Natural killer cell (primary cell): ENCODE data around the gene ARL17B. TPM values are rescaled to one million over a fixed set of nuclear protein-coding genes. Genes with fewer than 3 reads are reported as not detected.
"Not testable (repeated sequence)": the region's sequence is repeated elsewhere in the genome, so short reads cannot be mapped to it uniquely, and the experiment has no call there.

Source experiments
- ATAC-seq, 3 donors: fragments of 150-1000 bp in 2 of 3; fragments of 200-7000 bp in 1 of 3; cut with Tn5 transposase; 1 replicate in 1 of 3; 2 replicates in 2 of 3; pipeline ENCODE4 v1.10.0; 2021; ENCODE audit warnings: mild to moderate bottlenecking in 2 of 3, moderate library complexity in 2 of 3
- DNase-seq, 2 donors: peaks; one replicate each; pipeline versions ENCODE4 v3.0.0 to v3.0.0-alpha.2; 2013 to 2021; ENCODE audit warnings: mixed read lengths in 1 of 2
- H3K27ac ChIP-seq: one replicate; pipeline ENCODE4 v1.5.1; 2013; ENCODE audit warnings: mild to moderate bottlenecking, low read length
- H3K27me3 ChIP-seq: one replicate; pipeline ENCODE4 v1.6.1; 2013; ENCODE audit warnings: low read length; ENCODE audit not compliant: control insufficient read depth, insufficient read depth
- H3K36me3 ChIP-seq: one replicate; pipeline ENCODE4 v1.6.1; 2013; ENCODE audit warnings: low read length; ENCODE audit not compliant: control insufficient read depth, insufficient read depth
- H3K4me1 ChIP-seq: one replicate; pipeline ENCODE4 v1.6.1; 2013; ENCODE audit warnings: low read length; ENCODE audit not compliant: control insufficient read depth, insufficient read depth
- H3K4me3 ChIP-seq: one replicate; pipeline ENCODE4 v1.5.1; 2013; ENCODE audit warnings: low read length
- H3K9me3 ChIP-seq: one replicate; pipeline ENCODE4 v1.6.1; 2013; ENCODE audit warnings: low read length; ENCODE audit not compliant: control insufficient read depth, insufficient read depth
- H3K27ac Mint-ChIP-seq, 2 donors: one replicate each; pipeline ENCODE4 v1.8.0; 2022; ENCODE audit warnings: mild to moderate bottlenecking in 2 of 2, mixed read lengths in 2 of 2, moderate library complexity in 1 of 2
- H3K27me3 Mint-ChIP-seq, 2 donors: one replicate each; pipeline ENCODE4 v1.8.0; 2022; ENCODE audit warnings: low read depth in 2 of 2, mixed read lengths in 2 of 2
- H3K36me3 Mint-ChIP-seq: one replicate; pipeline ENCODE4 v1.8.0; 2022; ENCODE audit warnings: mixed read lengths
- H3K4me1 Mint-ChIP-seq, 2 donors: one replicate each; pipeline ENCODE4 v1.8.0; 2022; ENCODE audit warnings: mixed read lengths in 2 of 2
- H3K4me3 Mint-ChIP-seq: one replicate; pipeline ENCODE4 v1.8.0; 2022; ENCODE audit warnings: mild to moderate bottlenecking, moderate library complexity, mixed read lengths
- H3K9me3 Mint-ChIP-seq, 2 donors: one replicate each; pipeline ENCODE4 v1.8.0; 2022; ENCODE audit warnings: mixed read lengths in 2 of 2
- CTCF ChIP-seq: fragments of 200-600 bp; IDR thresholded peaks from one replicate; pipeline ENCODE4 v1.8.0; 2022; ENCODE audit warnings: antibody characterized with exemption
- WGBS: methylation state at CpG from one replicate; pipeline ENCODE4 v1.1.7; 2013; ENCODE audit warnings: missing lambda C conversion rate; ENCODE audit not compliant: insufficient coverage; 5-methylcytosine and 5-hydroxymethylcytosine counted together
- intact Hi-C: fragments of 100-400 bp; cut with micrococcal nuclease; formaldehyde crosslinking; loops from one replicate; pipeline ENCODE4 v1.14.2; 2022
- total RNA-seq, 4 donors: library from RNA; stranded (reverse); fragments of 120-200 nt in 1 of 4; gene quantifications; one replicate each; pipeline versions ENCODE4 v1.2.3 to v1.2.4, GENCODE V29; 2013 to 2022

Gene ARL17B
- total RNA-seq, 3 donors from 2014 or later (not counting 1 experiment from before 2014, with no cell fraction given): 18.6 to 30.3 (median 20.0) TPM

DNA sequence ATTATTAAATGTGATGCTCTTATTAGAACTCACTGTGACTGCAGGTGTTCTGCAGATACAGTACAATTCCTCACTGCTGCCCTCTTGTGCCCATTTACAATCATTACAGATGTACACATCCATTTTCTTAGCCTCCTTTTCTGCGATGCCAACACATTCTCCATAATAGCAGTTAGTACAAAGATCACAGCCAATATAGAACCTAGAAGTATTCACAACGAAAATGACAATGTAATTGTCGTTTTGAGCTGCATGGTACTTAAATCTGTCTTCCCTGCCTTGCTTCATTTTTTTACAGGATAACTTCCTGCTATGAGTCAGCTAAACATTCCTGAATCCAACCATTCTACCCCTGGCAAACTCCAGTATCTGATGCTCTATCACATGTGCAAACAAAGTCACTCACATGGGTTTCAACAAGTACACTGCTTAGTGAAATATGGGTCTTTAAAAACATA lies 74.8 kb downstream of the ARL17B start:
- H3K4me3 ChIP-seq, H3K27ac Mint-ChIP-seq, H3K4me1 ChIP-seq, H3K27me3 Mint-ChIP-seq, H3K36me3 Mint-ChIP-seq, H3K9me3 Mint-ChIP-seq, H3K27ac ChIP-seq, H3K4me1 Mint-ChIP-seq, H3K27me3 ChIP-seq, H3K36me3 ChIP-seq, H3K9me3 ChIP-seq, H3K4me3 Mint-ChIP-seq: not testable (repeated sequence)
- DNase-seq (peak; percentile 21 to 91), ATAC-seq (peak; percentile 85 to 98 (median 96))
- 1% methylated on average over 3 of the region's 3 CpGs for WGBS
- peak; percentile 84 for TF ChIP-seq CTCF
- intact Hi-C loops: loop anchor here (10.0 kb wide), 1 partner anchor 282 kb away; no protein-coding TSS in a partner anchor

DNA sequence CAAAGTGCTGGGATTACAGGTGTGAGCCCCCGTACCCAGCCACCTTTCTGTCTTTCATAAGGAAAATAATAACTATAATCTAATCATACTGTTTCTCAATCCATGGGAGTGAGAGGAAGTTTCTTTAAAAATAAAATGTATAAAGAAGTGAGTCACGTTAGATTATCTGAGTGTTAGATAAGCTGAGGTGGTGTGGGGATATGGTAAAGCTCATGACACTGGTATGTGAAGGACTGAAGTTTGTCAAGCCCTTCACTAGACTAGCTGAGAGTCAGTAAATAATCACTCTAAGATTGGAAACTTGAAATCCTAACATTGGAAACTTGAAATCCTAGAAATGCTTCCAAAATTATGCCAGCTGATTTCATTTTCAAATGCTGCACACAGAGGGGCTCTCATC lies 76.1 kb downstream of the ARL17B start:
- H3K27me3 Mint-ChIP-seq, H3K27me3 ChIP-seq, H3K36me3 Mint-ChIP-seq, H3K36me3 ChIP-seq, H3K4me3 Mint-ChIP-seq, H3K27ac Mint-ChIP-seq, H3K4me3 ChIP-seq, H3K4me1 ChIP-seq, H3K9me3 ChIP-seq, H3K27ac ChIP-seq, H3K9me3 Mint-ChIP-seq, H3K4me1 Mint-ChIP-seq, DNase-seq: not testable (repeated sequence)
- no CpG with 5 or more reads among the region's 2 CpGs for WGBS
- ATAC-seq: peak in 1 of 3 donors; percentile 62
- intact Hi-C loops: loop anchor here (10.0 kb wide), 1 partner anchor 281 kb away; no protein-coding TSS in a partner anchor

DNA sequence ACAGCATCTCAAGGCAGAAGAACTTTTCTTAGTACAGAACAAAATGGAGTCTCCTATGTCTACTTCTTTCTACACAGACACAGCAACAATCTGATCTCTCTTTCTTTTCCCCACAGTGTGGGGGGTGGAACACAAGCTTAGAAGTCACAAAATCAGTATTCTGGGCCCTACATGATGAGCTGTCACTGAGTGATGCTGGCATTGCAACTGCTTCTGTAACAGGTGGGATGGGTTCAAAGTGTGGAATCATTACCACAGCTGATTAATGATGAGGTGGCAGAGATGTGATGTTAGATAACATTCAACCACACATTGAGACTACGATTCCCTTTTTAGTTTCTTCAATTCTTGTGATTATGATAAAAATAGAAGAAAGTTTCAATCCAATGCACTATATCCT lies 77.1 kb downstream of the ARL17B start:
- WGBS: no CpG with 5 or more reads among the region's 1 CpG
- intact Hi-C loops: loop anchor here (10.0 kb wide), 1 partner anchor 280 kb away; no protein-coding TSS in a partner anchor
- not testable (repeated sequence) for H3K4me3 Mint-ChIP-seq, H3K9me3 ChIP-seq, H3K27ac Mint-ChIP-seq, H3K4me1 Mint-ChIP-seq, H3K27me3 ChIP-seq, DNase-seq, H3K36me3 ChIP-seq, H3K9me3 Mint-ChIP-seq, H3K4me3 ChIP-seq, H3K4me1 ChIP-seq, H3K27ac ChIP-seq, H3K36me3 Mint-ChIP-seq, H3K27me3 Mint-ChIP-seq
- ATAC-seq: peak in 1 of 3 donors; percentile 66

- H3K27ac Mint-ChIP-seq, H3K4me3 Mint-ChIP-seq, H3K4me3 ChIP-seq, H3K27ac ChIP-seq, H3K36me3 Mint-ChIP-seq, H3K27me3 Mint-ChIP-seq, H3K9me3 ChIP-seq, ATAC-seq, H3K27me3 ChIP-seq, H3K36me3 ChIP-seq, H3K9me3 Mint-ChIP-seq, H3K4me1 ChIP-seq, DNase-seq, H3K4me1 Mint-ChIP-seq: not testable (repeated sequence)
- WGBS: 94% methylated on average over 7 of the region's 12 CpGs
- intact Hi-C loops: loop anchor here (10.0 kb wide), 1 partner anchor 278 kb away; no protein-coding TSS in a partner anchor
Observed at GRCh38 chr17:46282635-46283034, 78.9 kb downstream of the ARL17B start.

GRCh38 chr17:46281336-46281735 lies 80.2 kb downstream of the ARL17B start:
- not testable (repeated sequence) for DNase-seq, H3K27ac Mint-ChIP-seq, H3K9me3 ChIP-seq, H3K9me3 Mint-ChIP-seq, H3K36me3 Mint-ChIP-seq, H3K27me3 Mint-ChIP-seq, H3K36me3 ChIP-seq, H3K4me1 ChIP-seq, H3K27me3 ChIP-seq, H3K4me3 ChIP-seq, H3K4me1 Mint-ChIP-seq, H3K27ac ChIP-seq, H3K4me3 Mint-ChIP-seq, ATAC-seq
- WGBS: 94% methylated on average over 3 of the region's 4 CpGs
- intact Hi-C loops: loop anchor here (10.0 kb wide), 1 partner anchor 277 kb away; no protein-coding TSS in a partner anchor

DNA sequence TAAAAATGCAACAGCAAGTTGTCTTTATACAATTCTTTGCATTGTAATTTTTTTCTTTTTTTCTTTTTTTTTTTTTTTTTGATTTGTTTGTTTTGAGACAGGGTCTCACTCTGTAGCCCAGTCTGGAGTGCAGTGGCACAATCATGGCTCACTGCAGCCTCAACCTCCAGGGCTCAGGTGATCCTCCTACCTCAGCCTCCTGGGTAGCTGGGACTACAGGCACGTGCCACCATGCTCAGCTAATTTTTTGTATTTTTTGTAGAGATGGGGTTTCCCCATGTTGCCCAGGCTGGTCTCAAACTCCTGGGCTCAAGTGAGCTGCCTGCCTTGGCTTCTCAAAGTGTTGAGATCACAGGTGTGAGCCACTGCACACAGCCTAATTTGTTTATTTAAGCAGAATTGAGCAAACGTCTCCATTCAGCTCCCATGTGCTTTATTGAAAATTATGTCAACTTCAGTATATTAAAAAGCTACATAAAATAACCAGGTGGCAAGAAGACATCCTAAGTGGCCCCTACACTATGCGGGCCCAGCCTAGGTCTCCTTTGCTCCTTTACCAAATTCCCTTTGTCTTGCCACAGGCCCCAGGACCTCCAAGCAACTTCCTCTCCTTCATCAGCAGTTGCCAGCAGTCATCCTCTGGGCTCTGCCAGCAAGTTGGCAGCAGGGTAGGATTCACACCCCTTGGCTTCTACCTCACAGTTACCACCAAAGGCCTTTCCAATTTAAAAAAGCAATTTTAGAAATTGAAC lies 84.7 kb downstream of the ARL17B start:
- H3K36me3 Mint-ChIP-seq, H3K4me1 ChIP-seq, H3K9me3 Mint-ChIP-seq, H3K27me3 ChIP-seq, intact Hi-C loops, DNase-seq, H3K27ac Mint-ChIP-seq, H3K4me1 Mint-ChIP-seq, H3K4me3 ChIP-seq, H3K27me3 Mint-ChIP-seq, H3K27ac ChIP-seq, H3K9me3 ChIP-seq, H3K4me3 Mint-ChIP-seq, ATAC-seq, H3K36me3 ChIP-seq: not testable (repeated sequence)
- WGBS: 78% methylated on average over 3 of the region's 3 CpGs
